A673 (cell line): Measurements from ENCODE around the gene LYPD5. TPM values are rescaled to one million over a fixed set of nuclear protein-coding genes. Genes with fewer than 3 reads are reported as not detected.
"Not testable (repeated sequence)": the region's sequence is repeated elsewhere in the genome, so short reads cannot be mapped to it uniquely, and the experiment has no call there.

Experiments used
- BruUV-seq: library from RNA; stranded (reverse); fragments of 400-500 nt; replicated peaks from 2 replicates; lab custom pipeline; 2021; lab: Mats Ljungman, UMichigan
- CTCF ChIA-PET: fragments of 300-600 bp; sonication (Branson Sonifier 250); formaldehyde crosslinking; loops from one replicate; lab custom pipeline; 2022; ENCODE audit warnings: antibody characterized with exemption; lab: Charles Lee
- POLR2A ChIA-PET: fragments of 300-600 bp; sonication (Branson Sonifier 250); formaldehyde crosslinking; loops from one replicate; lab custom pipeline; 2022; ENCODE audit warnings: antibody characterized with exemption; ENCODE audit not compliant: low non-redundant PET; lab: Charles Lee
- DNase-seq: peaks from one replicate; pipeline ENCODE4 v3.0.0-alpha.2; 2015; ENCODE audit warnings: low spot score
- H3K27ac ChIP-seq: fragments of 200-600 bp; sonication (generic); 2 replicates; pipeline ENCODE4 v1.5.1; 2016; ENCODE audit warnings: mixed run types, low read depth, mild to moderate bottlenecking, mixed read lengths, antibody characterized with exemption, low read length; ENCODE audit not compliant: poor library complexity, severe bottlenecking
- H3K27me3 ChIP-seq: fragments of 200-600 bp; sonication (generic); replicated peaks from 2 replicates; pipeline ENCODE4 v1.6.1; 2017; ENCODE audit warnings: mixed run types, low read depth, mild to moderate bottlenecking, mixed read lengths, antibody characterized with exemption, low read length; ENCODE audit not compliant: insufficient read depth, poor library complexity
- H3K36me3 ChIP-seq: fragments of 200-600 bp; sonication (generic); 2 replicates; pipeline ENCODE4 v1.6.1; 2016; ENCODE audit warnings: mixed run types, mild to moderate bottlenecking, mixed read lengths, antibody characterized with exemption, low read length; ENCODE audit not compliant: insufficient read depth, poor library complexity, severe bottlenecking
- H3K4me1 ChIP-seq: fragments of 200-600 bp; sonication (generic); 2 replicates; pipeline ENCODE4 v1.6.1; 2017; ENCODE audit warnings: mixed run types, mild to moderate bottlenecking, mixed read lengths, antibody characterized with exemption, low read length; ENCODE audit not compliant: insufficient read depth, poor library complexity, severe bottlenecking
- H3K4me3 ChIP-seq: fragments of 200-600 bp; sonication (generic); 2 replicates; pipeline ENCODE4 v1.5.1; 2016; ENCODE audit warnings: low read depth, mixed run types, mild to moderate bottlenecking, mixed read lengths, low read length; ENCODE audit not compliant: poor library complexity, severe bottlenecking
- H3K9me3 ChIP-seq: fragments of 200-600 bp; sonication (generic); 2 replicates; pipeline ENCODE4 v1.6.1; 2016; ENCODE audit warnings: mixed run types, low read depth, mild to moderate bottlenecking, mixed read lengths, antibody characterized with exemption, low read length; ENCODE audit not compliant: poor library complexity, severe bottlenecking
- CTCF ChIP-seq: fragments of 300-800, 200-600 bp; sonication (generic); conservative IDR thresholded peaks from 2 replicates; pipeline ENCODE4 v1.5.1; 2017; ENCODE audit warnings: low read depth, mild to moderate bottlenecking, antibody characterized with exemption, low read length, moderate library complexity, mixed read lengths
- EZH2 ChIP-seq: fragments of 200-600 bp; sonication (generic); IDR thresholded peaks from 2 replicates; pipeline ENCODE4 v1.6.1; 2017; ENCODE audit warnings: borderline replicate concordance, low read depth, mild to moderate bottlenecking, mixed read lengths, antibody characterized with exemption, low read length; ENCODE audit not compliant: poor library complexity, severe bottlenecking
- intact Hi-C: fragments of 100-400 bp; cut with micrococcal nuclease; formaldehyde crosslinking; loops from one replicate; pipeline ENCODE4 v1.10.0; 2022; ENCODE audit not compliant: unreplicated experiment
- total RNA-seq: library from RNA; stranded (reverse); gene quantifications from 2 replicates; pipeline ENCODE4 v1.2.3, GENCODE V29; 2021

The LYPD5 gene
- total RNA-seq, 1 experiment from 2014 or later, result not detected

- TF ChIP-seq EZH2 (no peak), CTCF (no peak)
- H3K4me3 ChIP-seq, result no peak overlapping the region
- no TSS peak for BruUV-seq
- intact Hi-C loops, result loop anchor here (10.0 kb wide), 1 partner anchor 362 kb away; no protein-coding TSS in a partner anchor
- POLR2A ChIA-PET, result no interaction called here
- CTCF ChIA-PET, result no interaction called here
- H3K9me3 ChIP-seq, result no peaks in the 10 kb centered on the region
- no peaks in the 10 kb centered on the region for H3K36me3 ChIP-seq
- no peaks in the 10 kb centered on the region for H3K27me3 ChIP-seq
- H3K4me1 ChIP-seq, result no peaks in the 10 kb centered on the region
- no peak for DNase-seq
- no peak overlapping the region for H3K27ac ChIP-seq
Measured at GRCh38 chr19:43806848-43807247, 4.6 kb upstream of the LYPD5 start.

GRCh38 chr19:43806401-43806800 is 4.2 kb upstream of the LYPD5 start:
- DNase-seq, POLR2A ChIA-PET, H3K36me3 ChIP-seq, H3K27ac ChIP-seq, H3K4me3 ChIP-seq, H3K4me1 ChIP-seq, BruUV-seq, CTCF ChIA-PET, H3K9me3 ChIP-seq, H3K27me3 ChIP-seq: not testable (repeated sequence)
- intact Hi-C loops, result loop anchor here (10.0 kb wide), 1 partner anchor 362 kb away; no protein-coding TSS in a partner anchor

- BruUV-seq, result no TSS peak
- POLR2A ChIA-PET, result no interaction called here
- Histone ChIP-seq H3K27ac (no peak overlapping the region), H3K9me3 (no peaks in the 10 kb centered on the region), H3K36me3 (no peaks in the 10 kb centered on the region), H3K4me1 (no peaks in the 10 kb centered on the region), H3K27me3 (no peaks in the 10 kb centered on the region), H3K4me3 (no peak overlapping the region)
- CTCF ChIA-PET, result no interaction called here
- DNase-seq, result peak; percentile 35
- no peak for TF ChIP-seq CTCF
- no peak for TF ChIP-seq EZH2
- intact Hi-C loops, result loop anchor here (10.0 kb wide), 1 partner anchor 360 kb away; no protein-coding TSS in a partner anchor
Measured at GRCh38 chr19:43804432-43804831, 2.2 kb upstream of the LYPD5 start.

GRCh38 chr19:43799502-43800142 is 2.6 kb downstream of the LYPD5 start:
- no peak overlapping the region for H3K4me3 ChIP-seq
- no peaks in the 10 kb centered on the region for H3K4me1 ChIP-seq
- CTCF ChIA-PET, result interaction anchor here (0.5 kb wide), 1 partner anchor 1369 kb away, joined by 3 read pairs; no protein-coding TSS in a partner anchor
- intact Hi-C loops, result loop anchor here (10.0 kb wide), 1 partner anchor 355 kb away; no protein-coding TSS in a partner anchor
- DNase-seq, result no peak
- H3K9me3 ChIP-seq, result no peaks in the 10 kb centered on the region
- POLR2A ChIA-PET, result no interaction called here
- no peaks in the 10 kb centered on the region for H3K27me3 ChIP-seq
- TF ChIP-seq EZH2 (no peak), CTCF (no peak)
- BruUV-seq, result no TSS peak
- H3K27ac ChIP-seq, result no peak overlapping the region
- H3K36me3 ChIP-seq, result no peaks in the 10 kb centered on the region
